Left kidney (tissue), 2 donors: ENCODE results near the gene MYLK4. TPM values are rescaled to one million over a fixed set of nuclear protein-coding genes. Genes with fewer than 3 reads are reported as not detected.
"Not testable (repeated sequence)": the region's sequence is repeated elsewhere in the genome, so short reads cannot be mapped to it uniquely, and the experiment has no call there.

Experiments
- DNase-seq: peaks from one replicate; pipeline ENCODE4 v3.0.0-alpha.2; 2013
- polyA plus RNA-seq: library from polyadenylated mRNA; unstranded; fragments of 120-200 nt; gene quantifications from one replicate; pipeline ENCODE4 v1.2.1, GENCODE V29; 2013; ENCODE audit not compliant: insufficient read length

MYLK4 gene
- polyA plus RNA-seq, 1 donor = 1.8 TPM

DNA sequence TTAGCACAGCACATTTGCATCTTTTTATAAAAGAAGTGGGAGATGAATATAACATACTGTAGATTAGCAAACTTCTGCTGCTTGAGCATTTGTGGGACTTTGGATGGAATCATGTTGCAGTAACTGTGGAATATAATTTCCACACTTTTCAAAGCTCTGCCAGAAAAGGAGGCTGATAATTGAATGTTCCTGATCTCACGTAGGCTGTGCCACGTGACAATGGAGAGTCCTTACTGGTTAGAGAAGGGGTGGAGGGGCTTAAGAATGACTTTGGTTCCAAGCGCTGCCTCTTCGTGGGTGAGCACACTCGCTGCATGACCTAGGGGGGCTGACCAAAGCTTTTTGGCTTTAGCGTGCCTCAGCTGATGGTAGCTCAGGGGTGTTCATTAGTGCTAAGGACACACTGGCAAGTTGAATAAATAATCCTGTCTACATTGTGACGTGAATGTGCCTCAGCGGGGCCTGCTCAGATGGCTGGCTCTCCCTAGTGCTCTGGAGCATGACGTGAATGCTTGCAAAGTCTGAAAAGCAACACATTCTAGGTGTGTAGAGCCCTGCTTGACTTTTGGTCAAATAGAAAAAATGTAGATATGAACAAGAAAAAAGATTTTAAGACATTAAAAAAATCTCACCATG is 29.5 kb upstream of the MYLK4 start:
- no peak for DNase-seq

- DNase-seq = no peak
Measured at GRCh38 chr6:2777249-2777648, 26.5 kb upstream of the MYLK4 start.

GRCh38 chr6:2775003-2775402 is 24.3 kb upstream of the MYLK4 start:
- DNase-seq = no peak

DNA sequence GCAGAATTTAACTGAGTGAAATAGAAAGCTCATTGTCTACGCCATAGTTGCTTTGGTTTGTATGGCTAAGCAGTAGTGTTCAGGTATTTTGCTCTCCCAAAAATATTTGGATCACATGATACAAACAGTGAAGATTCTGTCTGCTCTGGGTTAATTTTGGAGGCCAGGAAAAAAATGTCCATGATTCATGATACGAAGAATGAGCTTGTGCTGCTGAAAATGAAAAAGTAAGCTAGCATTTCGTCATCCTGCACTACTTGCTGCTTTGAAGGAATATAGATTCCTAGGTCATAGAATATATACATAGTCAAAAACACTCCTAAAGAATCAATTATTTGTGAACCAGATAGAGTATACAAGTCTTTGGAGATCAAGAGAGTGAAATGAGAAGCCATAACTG is 22.7 kb upstream of the MYLK4 start:
- DNase-seq = no peak

DNA sequence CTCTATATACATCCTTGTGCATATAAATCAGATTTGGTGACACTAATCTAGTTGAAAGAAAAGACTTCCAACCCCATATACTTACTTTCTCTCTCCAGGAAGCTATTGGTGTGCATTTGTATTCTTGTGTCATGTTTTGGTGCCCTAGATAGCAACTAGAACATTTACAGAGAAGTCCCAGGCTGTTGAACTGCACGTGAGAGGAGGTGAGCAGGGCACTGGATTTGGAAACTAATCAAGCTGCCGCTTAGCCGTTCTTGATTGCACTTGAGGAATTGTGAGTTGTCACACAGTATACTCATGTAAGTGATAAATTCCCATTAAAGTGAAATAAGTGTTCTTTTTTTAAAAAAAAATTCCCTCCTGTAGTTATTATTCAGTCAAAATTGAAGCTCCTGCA is 22.1 kb upstream of the MYLK4 start:
- no peak for DNase-seq

DNA sequence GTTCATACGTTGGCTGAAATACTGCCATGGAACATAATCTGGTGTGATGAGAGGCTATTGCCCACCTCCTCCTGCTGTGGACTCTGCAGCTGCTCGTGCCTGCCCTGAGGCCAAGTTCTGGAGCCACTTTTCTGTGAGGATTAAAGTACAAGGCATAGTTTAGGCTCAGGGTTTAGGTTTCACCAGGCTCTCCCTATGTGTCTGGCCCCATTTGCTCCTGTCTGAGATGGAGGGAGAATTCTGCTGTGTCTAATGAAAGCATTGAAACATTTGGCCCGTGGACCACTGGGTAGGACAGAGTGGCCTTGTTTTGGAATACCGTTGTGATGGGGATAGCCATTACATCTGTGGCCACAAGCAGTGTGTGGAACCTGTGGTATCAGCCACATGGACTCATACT is 20.4 kb upstream of the MYLK4 start:
- DNase-seq = no peak

DNA sequence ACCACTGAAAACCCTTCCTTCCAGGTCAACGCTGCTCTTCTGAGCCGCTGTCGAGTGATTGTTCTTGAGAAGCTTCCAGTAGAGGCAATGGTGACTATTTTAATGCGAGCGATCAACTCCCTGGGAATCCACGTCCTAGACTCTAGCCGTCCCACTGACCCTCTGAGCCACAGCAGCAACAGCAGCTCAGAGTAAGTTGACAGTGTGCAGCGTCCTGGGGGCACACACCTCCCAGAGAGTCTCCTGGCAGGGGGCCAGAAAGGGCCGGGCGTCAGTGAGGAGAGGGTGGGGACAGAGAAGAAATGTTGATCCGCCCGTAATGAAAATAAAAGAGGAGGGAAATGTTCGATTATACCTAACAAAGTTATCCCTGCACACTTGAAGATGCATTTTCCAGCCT is 19.4 kb upstream of the MYLK4 start:
- no peak for DNase-seq

DNA sequence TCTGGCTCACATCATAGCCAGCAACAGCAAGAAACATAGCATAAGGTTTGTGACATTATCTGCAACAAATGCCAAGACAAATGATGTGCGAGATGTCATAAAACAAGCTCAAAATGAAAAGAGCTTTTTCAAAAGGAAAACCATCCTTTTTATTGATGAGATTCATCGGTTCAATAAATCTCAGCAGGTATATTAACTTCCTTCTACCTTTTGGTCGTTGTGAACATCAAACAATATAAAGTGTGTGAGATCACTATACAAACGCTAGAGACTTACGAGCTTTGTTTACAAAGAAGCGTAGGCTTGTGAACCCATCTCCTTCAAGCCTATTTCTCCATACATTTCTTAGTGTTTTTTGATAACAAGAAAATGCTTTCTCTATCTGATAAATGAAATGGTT is 18.0 kb upstream of the MYLK4 start:
- DNase-seq = no peak

GRCh38 chr6:2767657-2768524 is 17.2 kb upstream of the MYLK4 start:
- DNase-seq = no peak

DNA sequence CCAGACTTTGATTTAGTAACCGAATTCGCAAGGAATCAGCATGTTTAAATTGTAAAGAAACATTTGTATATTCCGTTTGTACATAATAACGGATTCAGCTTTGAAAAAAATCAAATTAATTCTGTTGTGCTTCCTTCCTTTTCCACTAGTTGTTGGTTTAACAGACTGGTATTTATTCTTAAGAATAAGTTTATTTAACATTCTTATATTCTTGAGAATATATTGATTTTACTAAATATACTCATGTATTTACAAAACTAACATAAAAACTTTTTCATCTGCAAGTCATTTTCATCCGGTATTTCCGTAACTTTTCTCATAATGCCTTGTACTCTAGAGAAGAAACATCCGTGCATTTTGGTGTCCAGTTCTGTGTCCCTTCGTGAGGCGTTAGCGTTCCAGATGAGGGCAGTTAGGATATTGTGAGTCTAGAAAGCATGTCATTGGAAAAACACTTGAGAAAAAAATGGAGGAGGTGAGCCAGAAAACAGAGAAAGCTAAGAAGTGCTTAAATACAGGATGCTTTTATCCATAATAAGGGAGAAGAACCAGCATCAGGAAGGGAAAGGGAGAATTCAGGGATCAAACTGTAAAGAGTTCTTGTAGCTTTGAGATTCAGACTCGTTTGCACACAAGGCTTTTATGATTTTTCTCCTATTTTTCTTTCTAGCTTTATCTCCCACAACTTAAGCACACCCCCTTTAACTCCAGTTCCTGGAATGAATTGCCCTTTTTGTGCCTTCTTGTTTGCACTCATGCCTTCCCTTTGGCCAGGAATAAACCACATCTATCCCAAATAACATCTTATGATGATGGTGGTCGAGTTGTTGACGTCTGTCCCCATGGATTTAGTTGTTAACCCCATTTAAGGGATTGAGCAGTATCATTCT is 16.3 kb upstream of the MYLK4 start:
- peak; percentile 35 for DNase-seq

GRCh38 chr6:2765896-2766766 is 15.4 kb upstream of the MYLK4 start:
- peak; percentile 31 for DNase-seq

- peak; percentile 98 for DNase-seq
Measured at GRCh38 chr6:2765166-2765895, 14.6 kb upstream of the MYLK4 start, which contains the start of gene WRNIP1. WRNIP1 (plus strand) TSS chr6:2765393; CDS start chr6:2765623, 230 bp downstream.

GRCh38 chr6:2764610-2765165 is 14.0 kb upstream of the MYLK4 start:
- peak; percentile 59 for DNase-seq

DNA sequence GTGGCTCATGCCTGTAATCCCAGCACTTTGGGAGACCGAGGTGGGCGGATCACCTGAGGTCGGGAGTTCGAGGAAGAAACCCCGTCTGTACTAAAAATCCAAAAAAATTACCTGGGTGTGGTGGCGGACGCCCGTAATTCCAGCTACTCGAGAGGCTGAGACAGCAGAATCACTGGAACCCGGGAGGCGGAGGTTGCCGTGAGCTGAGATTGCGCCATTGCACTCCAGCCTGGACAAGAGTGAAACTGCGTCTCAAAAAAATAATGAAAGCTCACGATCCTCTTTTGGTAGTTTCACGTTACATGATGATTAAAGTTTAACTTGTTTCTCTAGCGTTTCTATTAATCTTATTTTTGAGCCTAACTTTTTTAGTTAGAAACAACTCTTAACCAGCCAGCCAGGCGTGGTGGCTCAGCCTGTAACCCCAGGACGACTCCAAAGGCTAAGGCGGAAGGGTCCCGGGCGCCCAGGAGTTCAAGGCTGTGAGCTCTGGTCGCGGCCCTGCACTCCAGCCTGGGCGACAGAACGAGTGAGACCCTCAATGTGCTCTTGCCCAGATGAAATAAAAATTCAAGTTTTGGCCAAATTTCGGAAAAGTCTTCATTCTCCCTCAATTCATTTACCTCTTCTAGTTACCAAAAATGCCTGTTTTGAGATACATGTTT is 13.3 kb upstream of the MYLK4 start:
- DNase-seq = no peak

- no peak for DNase-seq
Measured at GRCh38 chr6:2763345-2763841, 12.7 kb upstream of the MYLK4 start.

- not testable (repeated sequence) for DNase-seq
Measured at GRCh38 chr6:2762868-2763267, 12.1 kb upstream of the MYLK4 start.

DNA sequence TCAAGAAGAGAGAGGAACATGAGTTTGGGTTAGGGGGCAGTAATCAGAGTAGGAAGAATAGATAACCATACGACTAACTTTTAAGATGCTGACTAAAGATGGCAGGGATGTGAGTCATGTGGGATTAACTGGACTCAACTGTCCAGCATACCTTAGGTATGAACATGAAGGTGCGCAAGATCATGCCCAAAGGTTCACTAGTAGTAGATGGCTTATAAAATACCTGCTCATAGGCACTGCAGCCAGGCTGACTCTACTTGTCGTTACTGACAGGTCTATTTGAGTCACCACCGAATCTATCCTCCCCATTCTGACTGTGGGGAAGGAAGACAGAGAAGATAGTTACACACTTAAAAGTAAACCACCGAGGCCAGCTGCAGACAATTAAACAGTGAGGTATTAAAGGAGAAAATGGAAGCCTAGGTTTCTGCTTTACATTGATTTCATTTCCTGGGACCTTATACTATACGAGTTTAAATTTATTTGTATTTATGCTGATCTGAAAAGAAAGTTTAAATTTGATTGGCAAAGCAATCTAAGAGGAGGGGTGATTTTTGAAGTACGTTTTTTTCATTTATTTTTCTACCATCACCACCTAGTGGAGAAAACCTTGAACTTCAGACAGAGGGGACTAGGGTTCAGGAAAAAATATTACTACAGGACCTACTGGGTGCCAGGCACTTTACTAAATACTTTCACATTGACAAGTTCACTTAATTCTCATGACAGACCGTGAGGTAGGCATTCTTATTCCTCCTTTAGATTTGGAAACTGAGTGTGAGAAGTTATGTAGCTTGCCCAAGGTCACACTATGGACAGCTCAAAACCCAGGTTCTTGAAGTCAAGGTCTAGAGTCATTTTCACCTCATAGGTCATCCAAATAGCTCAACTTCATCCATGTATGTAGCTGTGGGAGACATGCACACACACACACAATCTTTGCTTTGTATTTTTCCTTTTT is 10.4 kb upstream of the MYLK4 start:
- no peak for DNase-seq

- DNase-seq = no peak
Measured at GRCh38 chr6:2758980-2759379, 8.3 kb upstream of the MYLK4 start.
